ENCODE data around the gene DOCK10.

- TF ChIP-seq, protein P1, sequence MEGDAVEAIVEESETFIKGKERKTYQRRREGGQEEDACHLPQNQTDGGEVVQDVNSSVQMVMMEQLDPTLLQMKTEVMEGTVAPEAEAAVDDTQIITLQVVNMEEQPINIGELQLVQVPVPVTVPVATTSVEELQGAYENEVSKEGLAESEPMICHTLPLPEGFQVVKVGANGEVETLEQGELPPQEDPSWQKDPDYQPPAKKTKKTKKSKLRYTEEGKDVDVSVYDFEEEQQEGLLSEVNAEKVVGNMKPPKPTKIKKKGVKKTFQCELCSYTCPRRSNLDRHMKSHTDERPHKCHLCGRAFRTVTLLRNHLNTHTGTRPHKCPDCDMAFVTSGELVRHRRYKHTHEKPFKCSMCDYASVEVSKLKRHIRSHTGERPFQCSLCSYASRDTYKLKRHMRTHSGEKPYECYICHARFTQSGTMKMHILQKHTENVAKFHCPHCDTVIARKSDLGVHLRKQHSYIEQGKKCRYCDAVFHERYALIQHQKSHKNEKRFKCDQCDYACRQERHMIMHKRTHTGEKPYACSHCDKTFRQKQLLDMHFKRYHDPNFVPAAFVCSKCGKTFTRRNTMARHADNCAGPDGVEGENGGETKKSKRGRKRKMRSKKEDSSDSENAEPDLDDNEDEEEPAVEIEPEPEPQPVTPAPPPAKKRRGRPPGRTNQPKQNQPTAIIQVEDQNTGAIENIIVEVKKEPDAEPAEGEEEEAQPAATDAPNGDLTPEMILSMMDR (IDR thresholded peaks at IDR 0.05) = no peak
- TF ChIP-seq EZH2 (IDR thresholded peaks at IDR 0.05; ENCODE audit: borderline replicate concordance, insufficient read depth, low read depth, low read length, poor library complexity, severe bottlenecking) = no peak
These were observed 210.7 kb downstream of the DOCK10 start for GRCh38 chr2:224831530-224831929.
